Measurements from ENCODE around the gene F11. TPM values are rescaled to one million over a fixed set of nuclear protein-coding genes. Genes with fewer than 3 reads are reported as not detected.

The F11 gene
- total and polyA plus RNA-seq, 4 donors: 2.8 to 12.9 (median 6.7) TPM

- 69 to 75% methylated on average over 2 of the region's 2 CpGs for WGBS, 2 donors
- Histone ChIP-seq H3K36me3 (ENCODE audit: control insufficient read depth in 4 of 4, insufficient read depth in 4 of 4, low read length in 4 of 4) (peaks cover 0 to 10% (median 0%) of the 10 kb centered on the region in 4 donors), H3K9ac (ENCODE audit: insufficient read depth in 1 of 2, low read length in 2 of 2) (no peak overlapping the region), H3K27ac (ENCODE audit: low read depth in 1 of 2, low read length in 1 of 2) (no peak overlapping the region), H3K27me3 (ENCODE audit: control insufficient read depth in 3 of 3, insufficient read depth in 3 of 3, low read length in 2 of 3) (no peaks in the 10 kb centered on the region), H3K4me1 (ENCODE audit: control insufficient read depth in 5 of 5, insufficient read depth in 5 of 5, low read length in 5 of 5) (no peaks in the 10 kb centered on the region), H3K9me3 (ENCODE audit: control insufficient read depth in 4 of 4, insufficient read depth in 3 of 4, low read length in 3 of 4) (no peaks in the 10 kb centered on the region), H3K4me3 (no peak overlapping the region)
- no peak for ATAC-seq (ENCODE audit: insufficient read depth, low FRiP score)
- TF ChIP-seq, protein P1, sequence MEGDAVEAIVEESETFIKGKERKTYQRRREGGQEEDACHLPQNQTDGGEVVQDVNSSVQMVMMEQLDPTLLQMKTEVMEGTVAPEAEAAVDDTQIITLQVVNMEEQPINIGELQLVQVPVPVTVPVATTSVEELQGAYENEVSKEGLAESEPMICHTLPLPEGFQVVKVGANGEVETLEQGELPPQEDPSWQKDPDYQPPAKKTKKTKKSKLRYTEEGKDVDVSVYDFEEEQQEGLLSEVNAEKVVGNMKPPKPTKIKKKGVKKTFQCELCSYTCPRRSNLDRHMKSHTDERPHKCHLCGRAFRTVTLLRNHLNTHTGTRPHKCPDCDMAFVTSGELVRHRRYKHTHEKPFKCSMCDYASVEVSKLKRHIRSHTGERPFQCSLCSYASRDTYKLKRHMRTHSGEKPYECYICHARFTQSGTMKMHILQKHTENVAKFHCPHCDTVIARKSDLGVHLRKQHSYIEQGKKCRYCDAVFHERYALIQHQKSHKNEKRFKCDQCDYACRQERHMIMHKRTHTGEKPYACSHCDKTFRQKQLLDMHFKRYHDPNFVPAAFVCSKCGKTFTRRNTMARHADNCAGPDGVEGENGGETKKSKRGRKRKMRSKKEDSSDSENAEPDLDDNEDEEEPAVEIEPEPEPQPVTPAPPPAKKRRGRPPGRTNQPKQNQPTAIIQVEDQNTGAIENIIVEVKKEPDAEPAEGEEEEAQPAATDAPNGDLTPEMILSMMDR (IDR thresholded peaks at IDR 0.05; ENCODE audit: control extremely low read depth, extremely low read depth): no peak
- DNase-seq: no peak
Measured at GRCh38 chr4:186234367-186234766, 31.6 kb upstream of the F11 start.

DNA sequence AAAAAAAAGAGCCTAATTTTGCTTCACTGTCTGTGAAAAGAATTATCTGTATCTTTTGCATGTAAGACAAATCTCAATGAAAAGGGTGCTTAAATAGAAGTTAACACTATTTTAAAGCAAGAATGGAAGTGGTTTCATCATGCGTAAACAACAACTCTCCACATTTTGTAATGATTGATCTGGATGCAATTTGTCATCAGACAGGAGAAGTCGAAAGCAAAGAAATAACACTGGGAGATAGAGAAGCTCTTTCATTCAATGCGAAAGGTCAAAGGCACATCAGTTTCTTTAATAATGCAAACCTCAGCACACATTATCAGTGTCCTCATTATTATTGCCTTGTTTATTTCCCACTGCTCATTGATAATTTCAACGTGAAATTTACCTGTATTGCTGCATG lies 29.9 kb upstream of the F11 start:
- H3K9ac ChIP-seq (ENCODE audit: insufficient read depth in 1 of 2, low read length in 2 of 2): no peak overlapping the region
- H3K4me1 ChIP-seq (ENCODE audit: control insufficient read depth in 5 of 5, insufficient read depth in 5 of 5, low read length in 5 of 5): no peaks in the 10 kb centered on the region
- H3K27ac ChIP-seq (ENCODE audit: low read depth in 1 of 2, low read length in 1 of 2): no peak overlapping the region
- peaks cover 0 to 10% (median under 1%) of the 10 kb centered on the region in 4 donors for H3K36me3 ChIP-seq (ENCODE audit: control insufficient read depth in 4 of 4, insufficient read depth in 4 of 4, low read length in 4 of 4)
- H3K27me3 ChIP-seq (ENCODE audit: control insufficient read depth in 3 of 3, insufficient read depth in 3 of 3, low read length in 2 of 3): no peaks in the 10 kb centered on the region
- TF ChIP-seq, protein P1 (IDR thresholded peaks at IDR 0.05; ENCODE audit: control extremely low read depth, extremely low read depth): no peak
- DNase-seq: no peak
- no peak for ATAC-seq (ENCODE audit: insufficient read depth, low FRiP score)
- WGBS, 2 donors: 89 to 91% methylated on average over 4 of the region's 4 CpGs
- H3K4me3 ChIP-seq: no peak overlapping the region
- no peaks in the 10 kb centered on the region for H3K9me3 ChIP-seq (ENCODE audit: control insufficient read depth in 4 of 4, insufficient read depth in 3 of 4, low read length in 3 of 4)

GRCh38 chr4:186240452-186240847 lies 25.5 kb upstream of the F11 start:
- H3K4me3 ChIP-seq: no peak overlapping the region
- no peaks in the 10 kb centered on the region for H3K27me3 ChIP-seq (ENCODE audit: control insufficient read depth in 3 of 3, insufficient read depth in 3 of 3, low read length in 2 of 3)
- DNase-seq (no peak), ATAC-seq (ENCODE audit: insufficient read depth, low FRiP score) (no peak)
- peaks cover 0 to 7% (median under 1%) of the 10 kb centered on the region in 4 donors for H3K36me3 ChIP-seq (ENCODE audit: control insufficient read depth in 4 of 4, insufficient read depth in 4 of 4, low read length in 4 of 4)
- no peak overlapping the region for H3K27ac ChIP-seq (ENCODE audit: low read depth in 1 of 2, low read length in 1 of 2)
- H3K9ac ChIP-seq (ENCODE audit: insufficient read depth in 1 of 2, low read length in 2 of 2): no peak overlapping the region
- TF ChIP-seq, protein P1 (IDR thresholded peaks at IDR 0.05; ENCODE audit: control extremely low read depth, extremely low read depth): no peak
- peaks cover 0 to 2% (median 0%) of the 10 kb centered on the region in 4 donors for H3K9me3 ChIP-seq (ENCODE audit: control insufficient read depth in 4 of 4, insufficient read depth in 3 of 4, low read length in 3 of 4)
- no peaks in the 10 kb centered on the region for H3K4me1 ChIP-seq (ENCODE audit: control insufficient read depth in 5 of 5, insufficient read depth in 5 of 5, low read length in 5 of 5)
- WGBS, 2 donors: 91 to 93% methylated on average over 7 of the region's 7 CpGs

- 87 to 90% methylated on average over 7 of the region's 7 CpGs for WGBS, 2 donors
- peaks cover 0 to 7% (median under 1%) of the 10 kb centered on the region in 4 donors for H3K36me3 ChIP-seq (ENCODE audit: control insufficient read depth in 4 of 4, insufficient read depth in 4 of 4, low read length in 4 of 4)
- H3K9ac ChIP-seq (ENCODE audit: insufficient read depth in 1 of 2, low read length in 2 of 2): no peak overlapping the region
- no peaks in the 10 kb centered on the region for H3K27me3 ChIP-seq (ENCODE audit: control insufficient read depth in 3 of 3, insufficient read depth in 3 of 3, low read length in 2 of 3)
- H3K4me3 ChIP-seq: no peak overlapping the region
- DNase-seq (no peak), ATAC-seq (ENCODE audit: insufficient read depth, low FRiP score) (no peak)
- no peak overlapping the region for H3K27ac ChIP-seq (ENCODE audit: low read depth in 1 of 2, low read length in 1 of 2)
- no peaks in the 10 kb centered on the region for H3K4me1 ChIP-seq (ENCODE audit: control insufficient read depth in 5 of 5, insufficient read depth in 5 of 5, low read length in 5 of 5)
- H3K9me3 ChIP-seq (ENCODE audit: control insufficient read depth in 4 of 4, insufficient read depth in 3 of 4, low read length in 3 of 4): peaks cover 0 to 2% (median 0%) of the 10 kb centered on the region in 4 donors
- TF ChIP-seq, protein P1 (IDR thresholded peaks at IDR 0.05; ENCODE audit: control extremely low read depth, extremely low read depth): no peak
Measured at GRCh38 chr4:186240848-186241491, 25.0 kb upstream of the F11 start.

Measured in lung (tissue), 12 donors.